Breast epithelium (tissue), 3 donors: ENCODE results near the gene C7.

Source experiments
- CTCF ChIP-seq, 3 donors: fragments of 450-650 bp; IDR thresholded peaks; one replicate each; pipeline ENCODE4 v1.5.1; 2016 to 2017; ENCODE audit warnings: antibody characterized with exemption in 3 of 3, mild to moderate bottlenecking in 3 of 3, moderate library complexity in 3 of 3
- POLR2A ChIP-seq: fragments of 450-650 bp; IDR thresholded peaks from one replicate; pipeline ENCODE4 v1.6.1; 2016; ENCODE audit warnings: antibody characterized with exemption, mild to moderate bottlenecking, moderate library complexity

- TF ChIP-seq CTCF (IDR thresholded peaks at IDR 0.05) (no peak), POLR2A (no peak)
These were observed 35.9 kb upstream of the C7 start for GRCh38 chr5:40873286-40873880.
